ENCODE measurements around the gene CCNA1. TPM values are rescaled to one million over a fixed set of nuclear protein-coding genes. Genes with fewer than 3 reads are reported as not detected.

Gene CCNA1
- total RNA-seq, 1 experiment from 2014 or later: 2.7 TPM

GRCh38 chr13:36490055-36490454, 57.8 kb downstream of the CCNA1 start:
- no peaks in the 10 kb centered on the region for H3K9me3 Mint-ChIP-seq
- H2AFZ ChIP-seq (ENCODE audit: low read length): no peak overlapping the region
- no peaks in the 10 kb centered on the region for H3K9me3 ChIP-seq (ENCODE audit: control insufficient read depth, low read depth, low read length)
- H3K4me1 Mint-ChIP-seq: peaks cover 0 to 4% of the 10 kb centered on the region in 2 experiments; a peak in 2 of 4 replicates
- H3K9ac ChIP-seq (ENCODE audit: extremely low read depth, insufficient read length, low read length): no peak overlapping the region
- no peaks in the 10 kb centered on the region; a peak in 1 of 7 replicates for H3K36me3 Mint-ChIP-seq (ENCODE audit: insufficient read depth in 1 of 3, low read depth in 3 of 3)
- DNase-seq: no peak
- no peaks in the 10 kb centered on the region for H3K4me1 ChIP-seq (ENCODE audit: insufficient read depth, low read length)
- H2BK15ac ChIP-seq (ENCODE audit: low read depth, low read length): no peak overlapping the region
- no peaks in the 10 kb centered on the region for H3K27me3 ChIP-seq (ENCODE audit: insufficient read depth, low read length)
- no peak overlapping the region for H3K4me3 Mint-ChIP-seq
- H3K4ac ChIP-seq (ENCODE audit: low read depth, low read length): no peak overlapping the region
- no peaks in the 10 kb centered on the region for H4K20me1 ChIP-seq (ENCODE audit: control insufficient read depth, insufficient read depth, insufficient read length)
- no peak overlapping the region for H2BK20ac ChIP-seq (ENCODE audit: low read depth, low read length, poor library complexity, severe bottlenecking)
- H4K8ac ChIP-seq (replicated peaks; ENCODE audit: insufficient read length, low read depth, low read length): no peak overlapping the region
- no peak overlapping the region for H2BK5ac ChIP-seq (ENCODE audit: insufficient read length, low read length)
- H3K14ac ChIP-seq (ENCODE audit: insufficient read depth, low read length): no peak overlapping the region
- no peak overlapping the region for H3T11ph ChIP-seq (ENCODE audit: low read length)
- H4K5ac ChIP-seq (ENCODE audit: insufficient read length, low read depth, low read length): no peak overlapping the region
- H3K4me2 ChIP-seq (ENCODE audit: insufficient read depth, insufficient read length, low read length): no peak overlapping the region
- H3K56ac ChIP-seq (ENCODE audit: insufficient read length, low read depth, low read length): no peak overlapping the region
- no peak overlapping the region for H3K27ac Mint-ChIP-seq
- no peaks in the 10 kb centered on the region for H3K79me1 ChIP-seq (ENCODE audit: insufficient read depth, low read depth, low read length, poor library complexity, severe bottlenecking)
- H3K79me2 ChIP-seq (ENCODE audit: insufficient read depth, low read length): no peaks in the 10 kb centered on the region
- H3K27ac ChIP-seq (ENCODE audit: insufficient read length, low read depth, low read length): no peak overlapping the region
- no peak overlapping the region for H3K18ac ChIP-seq (ENCODE audit: insufficient read length, low read depth, low read length)
- no peaks in the 10 kb centered on the region for H3K23me2 ChIP-seq (ENCODE audit: insufficient read length, low read depth, low read length, poor library complexity, severe bottlenecking)
- H3K27me3 Mint-ChIP-seq (ENCODE audit: low read depth): no peaks in the 10 kb centered on the region
- H2BK120ac ChIP-seq (ENCODE audit: low read depth, low read length, poor library complexity, severe bottlenecking): no peak overlapping the region
- H4K91ac ChIP-seq (ENCODE audit: insufficient read length, low read depth, low read length): no peak overlapping the region
- no peak overlapping the region for H2AK5ac ChIP-seq (ENCODE audit: insufficient read length, low read length)
- TF ChIP-seq CTCF (conservative IDR thresholded peaks at IDR 0.05): no peak
- no peak overlapping the region for H3K23ac ChIP-seq (ENCODE audit: insufficient read length, low read depth, low read length)
- H2BK12ac ChIP-seq (ENCODE audit: insufficient read length, low read depth, low read length): no peak overlapping the region

Other genes starting within 250 kb of the CCNA1 start
- 0.92 and 1.3 TPM in 2 replicates for gene SOHLH2, start 217.9 kb upstream of the CCNA1 start, total RNA-seq (2021)
- 19.1 and 20.5 TPM in 2 replicates for gene CCDC169, start 134.7 kb upstream of the CCNA1 start, total RNA-seq (2021)
- gene SPART, start 86.1 kb upstream of the CCNA1 start, total RNA-seq (2021): 60.6 and 60.9 TPM in 2 replicates
- gene SERTM1, start 241.5 kb downstream of the CCNA1 start, total RNA-seq (2021): 0.24 and 0.35 TPM in 2 replicates